Dendritic cell treated with granulocyte-macrophage colony-stimulating factor and Interleukin-4, amounts not matched to agents 40 ng/mL and 50 ng/mL, for 4 days (primary cell): ENCODE results near the gene MYOG.

Experiments
- H3K27ac Mint-ChIP-seq: one replicate; pipeline ENCODE4 v1.8.0; 2022; ENCODE audit warnings: mild to moderate bottlenecking, mixed read lengths
- H3K27me3 Mint-ChIP-seq: one replicate; pipeline ENCODE4 v1.8.0; 2022; ENCODE audit warnings: mild to moderate bottlenecking, mixed read lengths
- H3K36me3 Mint-ChIP-seq: one replicate; pipeline ENCODE4 v1.8.0; 2022; ENCODE audit warnings: low read depth, mixed read lengths
- H3K4me1 Mint-ChIP-seq: one replicate; pipeline ENCODE4 v1.8.0; 2022; ENCODE audit warnings: low read depth, mixed read lengths
- H3K4me3 Mint-ChIP-seq: one replicate; pipeline ENCODE4 v1.8.0; 2022; ENCODE audit warnings: mild to moderate bottlenecking, moderate library complexity, mixed read lengths
- H3K9me3 Mint-ChIP-seq: one replicate; pipeline ENCODE4 v1.8.0; 2022; ENCODE audit warnings: mixed read lengths
- intact Hi-C: fragments of 100-400 bp; cut with micrococcal nuclease; formaldehyde crosslinking; loops from one replicate; pipeline ENCODE4 v1.15.0; 2022

The MYOG gene

DNA sequence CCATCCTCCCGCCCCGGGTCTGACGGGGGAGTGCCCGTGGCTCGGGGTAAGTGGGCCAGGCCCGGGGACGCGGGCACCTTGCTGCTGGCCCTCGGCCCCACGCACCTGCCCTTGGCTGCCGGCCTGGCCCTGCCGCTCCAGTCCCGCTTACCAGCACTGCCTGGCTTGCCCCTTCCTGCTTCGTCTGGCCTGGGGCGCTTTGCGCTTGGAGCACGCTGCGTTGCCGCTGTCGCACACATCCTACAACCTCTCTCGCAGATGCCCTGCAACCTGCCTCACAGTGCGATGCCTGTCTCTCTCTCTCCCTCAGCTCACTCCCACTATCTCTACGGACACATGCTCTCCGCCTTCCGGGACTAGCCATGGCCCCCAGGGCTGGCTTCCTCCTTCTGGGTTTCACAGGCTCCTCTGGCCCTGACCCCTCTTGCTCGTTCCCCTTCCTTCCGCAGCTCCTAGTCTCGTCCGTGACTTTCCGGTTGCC lies 9.7 kb downstream of the MYOG start:
- Mint-ChIP-seq H3K4me1 (peaks cover 42% of the 10 kb centered on the region), H3K9me3 (no peaks in the 10 kb centered on the region), H3K27me3 (peaks cover 7% of the 10 kb centered on the region), H3K36me3 (peaks cover 7% of the 10 kb centered on the region), H3K27ac (peak overlapping the region; percentile 52), H3K4me3 (peak overlapping the region; percentile 69)
- intact Hi-C loops: no loop called here

DNA sequence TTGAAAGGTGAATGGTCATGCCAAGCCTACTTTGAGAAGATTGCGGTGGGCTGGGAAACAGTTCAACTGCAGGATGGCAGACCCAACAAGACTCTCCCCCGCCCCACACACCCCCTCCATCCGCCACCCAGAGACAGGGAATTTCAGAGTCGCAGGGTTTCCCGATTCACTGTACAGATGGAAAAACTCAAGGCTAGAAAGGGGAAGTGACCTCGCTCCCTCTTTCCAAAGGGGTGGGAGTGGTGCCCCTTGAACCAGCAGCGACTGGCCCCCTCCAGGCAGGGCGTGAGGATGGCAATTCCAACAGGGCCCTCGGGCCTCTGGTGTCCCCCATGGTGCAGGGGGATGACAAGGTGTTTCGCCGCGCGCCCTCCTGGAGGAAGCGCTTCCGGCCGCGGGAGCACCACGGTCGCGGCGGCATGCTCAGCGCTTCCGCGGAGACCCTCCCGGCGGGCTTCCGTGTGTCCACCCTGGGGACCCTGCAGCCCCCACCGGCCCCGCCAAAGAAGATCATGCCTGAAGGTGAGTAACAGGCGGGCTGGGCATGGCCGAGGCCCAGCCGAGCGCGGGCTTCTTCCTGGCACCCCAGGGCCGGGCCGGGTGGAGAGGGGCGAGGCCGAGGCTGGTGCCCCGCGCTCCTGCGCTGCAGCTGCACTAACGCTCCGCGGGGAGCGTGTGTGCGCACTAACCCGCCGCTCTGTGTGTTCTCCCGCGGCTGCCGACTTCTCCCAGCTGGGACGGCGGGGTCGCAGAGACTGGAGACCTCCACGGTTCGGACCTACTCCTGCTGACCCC lies 10.4 kb downstream of the MYOG start:
- Mint-ChIP-seq H3K36me3 (peaks cover 7% of the 10 kb centered on the region), H3K4me1 (peaks cover 42% of the 10 kb centered on the region), H3K27me3 (peaks cover 7% of the 10 kb centered on the region), H3K27ac (peak overlapping the region; percentile 52), H3K4me3 (peak overlapping the region; percentile 69), H3K9me3 (no peaks in the 10 kb centered on the region)
- intact Hi-C loops: loop anchor here (2.0 kb wide), 1 partner anchor 17 kb away; no protein-coding TSS in a partner anchor

- no peak overlapping the region for H3K27ac Mint-ChIP-seq
- no peaks in the 10 kb centered on the region for H3K9me3 Mint-ChIP-seq
- H3K27me3 Mint-ChIP-seq: peaks cover 7% of the 10 kb centered on the region
- intact Hi-C loops: loop anchor here (2.0 kb wide), 1 partner anchor 16 kb away; no protein-coding TSS in a partner anchor
- H3K36me3 Mint-ChIP-seq: peaks cover 7% of the 10 kb centered on the region
- H3K4me3 Mint-ChIP-seq: no peak overlapping the region
- H3K4me1 Mint-ChIP-seq: peaks cover 48% of the 10 kb centered on the region
Observed at GRCh38 chr1:203074610-203075009, 11.2 kb downstream of the MYOG start.

DNA sequence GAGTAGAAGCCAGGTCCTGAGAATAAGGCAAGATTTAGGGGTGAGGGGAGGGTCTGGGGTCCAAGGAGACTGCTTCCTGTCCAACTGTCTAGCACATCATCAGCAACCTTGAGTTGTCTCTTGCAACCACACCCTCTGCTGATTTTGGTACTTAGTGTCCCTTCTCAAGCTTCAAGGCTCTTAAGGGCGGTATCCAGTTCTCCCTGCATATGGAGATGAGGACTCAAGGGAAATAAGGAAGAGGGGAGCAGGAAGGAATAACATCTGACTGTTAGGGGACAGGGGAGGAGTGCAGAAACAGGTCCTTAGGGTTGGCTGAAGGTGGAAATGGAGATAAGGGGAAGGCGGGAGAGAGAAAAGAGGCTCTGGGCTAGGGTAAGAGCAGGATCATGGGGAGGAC lies 12.3 kb downstream of the MYOG start:
- Mint-ChIP-seq H3K4me1 (peaks cover 54% of the 10 kb centered on the region), H3K27ac (no peak overlapping the region), H3K36me3 (peaks cover 7% of the 10 kb centered on the region), H3K9me3 (no peaks in the 10 kb centered on the region), H3K4me3 (no peak overlapping the region), H3K27me3 (peaks cover 7% of the 10 kb centered on the region)
- intact Hi-C loops: no loop called here

- Mint-ChIP-seq H3K9me3 (no peaks in the 10 kb centered on the region), H3K4me1 (peaks cover 55% of the 10 kb centered on the region), H3K27ac (no peak overlapping the region), H3K4me3 (no peak overlapping the region), H3K36me3 (peaks cover 7% of the 10 kb centered on the region), H3K27me3 (peaks cover 7% of the 10 kb centered on the region)
- intact Hi-C loops: no loop called here
Observed at GRCh38 chr1:203072911-203073310, 12.9 kb downstream of the MYOG start.

- intact Hi-C loops: no loop called here
- Mint-ChIP-seq H3K27me3 (peaks cover 12% of the 10 kb centered on the region), H3K27ac (no peak overlapping the region), H3K4me3 (no peak overlapping the region), H3K4me1 (peaks cover 63% of the 10 kb centered on the region), H3K36me3 (peaks cover 7% of the 10 kb centered on the region), H3K9me3 (no peaks in the 10 kb centered on the region)
Observed at GRCh38 chr1:203072002-203072602, 13.7 kb downstream of the MYOG start.

DNA sequence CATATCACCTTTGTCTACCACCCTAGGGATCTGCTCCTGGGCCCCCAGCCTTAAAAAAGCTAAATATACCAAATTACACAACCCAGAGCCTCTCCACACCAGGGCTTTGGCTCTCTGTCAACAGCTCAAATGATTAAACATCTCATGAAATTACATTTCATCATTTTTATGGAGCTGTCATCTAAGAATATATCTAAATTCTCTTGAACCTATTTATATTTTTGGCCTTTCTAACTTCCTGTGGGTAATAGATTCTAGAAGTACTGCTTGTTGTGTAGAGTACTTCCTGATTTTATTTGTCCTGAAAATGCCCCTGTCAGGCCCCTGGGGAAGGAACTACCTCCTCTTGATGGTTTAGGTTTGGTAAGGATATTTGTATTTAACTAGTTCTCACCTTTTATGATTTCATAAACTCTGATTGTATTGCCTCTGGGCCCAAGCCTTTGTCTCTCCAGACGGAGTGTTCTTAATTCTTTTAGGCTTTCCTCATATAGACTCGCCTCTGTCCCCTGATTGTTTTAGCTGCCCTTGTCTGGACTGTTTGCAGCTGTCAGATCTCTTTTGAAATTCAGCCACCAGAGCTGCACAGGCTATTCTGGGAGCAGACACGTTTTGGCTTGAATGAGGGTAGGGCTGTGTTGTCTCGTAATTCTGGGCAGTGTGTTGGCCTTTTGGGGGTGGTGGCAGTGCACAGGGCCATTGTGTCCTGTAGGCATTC lies 16.6 kb downstream of the MYOG start:
- Mint-ChIP-seq H3K4me1 (peaks cover 53% of the 10 kb centered on the region), H3K27me3 (peaks cover 16% of the 10 kb centered on the region), H3K4me3 (no peak overlapping the region), H3K27ac (peak overlapping the region; percentile 63), H3K9me3 (no peaks in the 10 kb centered on the region), H3K36me3 (peaks cover 7% of the 10 kb centered on the region)
- intact Hi-C loops: no loop called here

DNA sequence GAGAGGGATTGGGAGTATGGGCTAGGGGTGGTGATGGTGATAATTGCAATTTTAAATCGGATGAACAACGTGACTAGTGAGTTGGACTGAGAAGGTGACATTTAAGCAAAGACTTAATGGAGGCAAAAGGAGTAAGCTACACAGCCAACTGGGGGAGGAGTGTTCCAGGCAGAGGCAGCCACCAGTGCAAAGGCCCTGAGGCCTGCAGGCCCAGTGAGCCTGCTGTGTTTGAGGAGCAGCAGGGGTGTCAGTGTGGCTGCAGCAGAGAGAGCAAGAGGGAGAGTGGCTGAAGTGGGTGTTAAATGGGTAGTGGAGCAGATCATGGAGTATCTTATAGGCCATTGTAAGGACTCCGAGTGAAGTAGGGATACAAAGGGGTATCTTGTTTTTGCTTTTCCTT lies 18.8 kb downstream of the MYOG start:
- Mint-ChIP-seq H3K9me3 (no peaks in the 10 kb centered on the region), H3K27me3 (peaks cover 11% of the 10 kb centered on the region), H3K4me3 (no peak overlapping the region), H3K36me3 (peaks cover 1% of the 10 kb centered on the region), H3K27ac (no peak overlapping the region), H3K4me1 (peaks cover 53% of the 10 kb centered on the region)
- intact Hi-C loops: no loop called here

DNA sequence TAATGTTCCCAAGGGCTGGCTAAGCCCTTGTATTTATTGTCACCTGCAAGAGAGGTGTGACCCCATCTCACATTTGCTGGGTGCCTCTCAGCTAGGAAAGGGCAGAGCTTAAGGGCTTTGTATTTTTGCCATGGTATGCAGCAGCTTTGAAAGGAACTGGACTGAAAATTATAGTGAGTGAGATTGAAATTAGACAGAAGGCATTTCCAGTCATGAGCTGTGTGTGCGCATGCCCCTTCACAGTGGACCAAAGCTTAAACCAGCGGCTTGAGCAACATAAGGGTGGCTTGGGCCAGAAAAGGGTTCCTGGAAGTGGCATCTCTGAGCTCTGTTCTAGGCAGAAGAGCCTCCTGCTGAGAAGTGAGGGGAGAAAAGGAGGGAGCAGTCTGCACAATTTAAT lies 19.8 kb downstream of the MYOG start:
- Mint-ChIP-seq H3K27ac (no peak overlapping the region), H3K4me1 (peaks cover 60% of the 10 kb centered on the region), H3K9me3 (no peaks in the 10 kb centered on the region), H3K4me3 (no peak overlapping the region), H3K36me3 (no peaks in the 10 kb centered on the region), H3K27me3 (peaks cover 11% of the 10 kb centered on the region)
- intact Hi-C loops: no loop called here

DNA sequence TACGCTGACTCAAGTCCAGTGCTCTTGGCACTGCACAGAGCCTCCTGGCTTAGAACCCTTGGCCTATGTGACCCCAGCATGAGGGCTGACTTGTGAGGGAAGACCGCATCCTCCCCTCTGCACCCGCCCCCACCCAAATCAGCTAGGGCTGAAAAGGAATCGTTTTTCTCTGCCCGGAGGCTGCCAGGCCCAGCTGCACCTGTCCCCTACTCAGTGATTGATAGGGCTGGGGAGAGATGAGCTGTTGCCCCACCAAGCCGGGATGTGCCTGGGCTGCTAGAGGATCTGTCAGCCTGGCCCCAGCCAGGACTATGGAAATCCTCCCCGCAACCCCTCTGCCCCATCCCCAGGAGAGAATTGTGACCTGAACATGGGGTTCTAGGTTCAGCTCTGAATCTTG lies 20.6 kb downstream of the MYOG start:
- Mint-ChIP-seq H3K27ac (no peak overlapping the region), H3K4me3 (no peak overlapping the region), H3K4me1 (peaks cover 67% of the 10 kb centered on the region), H3K9me3 (no peaks in the 10 kb centered on the region), H3K36me3 (no peaks in the 10 kb centered on the region), H3K27me3 (peaks cover 11% of the 10 kb centered on the region)
- intact Hi-C loops: no loop called here

- no peaks in the 10 kb centered on the region for H3K9me3 Mint-ChIP-seq
Observed at GRCh38 chr1:203063287-203063686, 22.5 kb downstream of the MYOG start.

DNA sequence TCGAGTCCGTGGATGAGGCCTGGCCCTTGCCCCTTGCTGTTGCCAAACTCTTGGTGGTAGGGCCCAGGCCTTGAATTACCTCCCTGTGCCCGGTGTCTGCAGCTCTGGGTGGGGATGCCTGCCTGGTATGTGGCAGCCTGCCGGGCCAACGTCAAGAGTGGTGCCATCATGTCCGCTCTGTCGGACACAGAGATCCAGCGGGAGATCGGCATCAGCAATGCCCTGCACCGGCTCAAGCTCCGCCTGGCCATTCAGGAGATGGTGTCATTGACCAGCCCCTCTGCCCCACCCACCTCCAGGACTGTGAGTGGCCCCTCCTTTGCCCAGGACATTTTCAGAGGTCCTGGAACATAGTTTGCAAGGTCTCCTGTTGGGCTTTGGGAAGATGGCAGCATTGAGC lies 25.7 kb downstream of the MYOG start:
- Mint-ChIP-seq H3K4me3 (no peak overlapping the region), H3K27me3 (no peaks in the 10 kb centered on the region), H3K36me3 (no peaks in the 10 kb centered on the region), H3K4me1 (peaks cover 78% of the 10 kb centered on the region), H3K27ac (no peak overlapping the region), H3K9me3 (no peaks in the 10 kb centered on the region)
- intact Hi-C loops: no loop called here

More at GRCh38 chr1:203063287-203063686, 22.5 kb downstream of the MYOG start:
- no peak overlapping the region for H3K27ac Mint-ChIP-seq
- H3K36me3 Mint-ChIP-seq: no peaks in the 10 kb centered on the region
- intact Hi-C loops: no loop called here
- H3K4me3 Mint-ChIP-seq: no peak overlapping the region
- peaks cover 67% of the 10 kb centered on the region for H3K4me1 Mint-ChIP-seq
- peaks cover 11% of the 10 kb centered on the region for H3K27me3 Mint-ChIP-seq

GRCh38 chr1:203059485-203059884 lies 26.3 kb downstream of the MYOG start:
- intact Hi-C loops: loop anchor here (2.0 kb wide), 1 partner anchor 15 kb away; no protein-coding TSS in a partner anchor
- H3K27ac Mint-ChIP-seq: peak overlapping the region; percentile 21
- H3K4me3 Mint-ChIP-seq: no peak overlapping the region
- peaks cover 82% of the 10 kb centered on the region for H3K4me1 Mint-ChIP-seq
- H3K9me3 Mint-ChIP-seq: no peaks in the 10 kb centered on the region
- no peaks in the 10 kb centered on the region for H3K27me3 Mint-ChIP-seq
- no peaks in the 10 kb centered on the region for H3K36me3 Mint-ChIP-seq

GRCh38 chr1:203058676-203058935 lies 27.2 kb downstream of the MYOG start:
- no peaks in the 10 kb centered on the region for H3K9me3 Mint-ChIP-seq
- peak overlapping the region; percentile 21 for H3K27ac Mint-ChIP-seq
- H3K4me1 Mint-ChIP-seq: peaks cover 79% of the 10 kb centered on the region
- no peak overlapping the region for H3K4me3 Mint-ChIP-seq
- H3K36me3 Mint-ChIP-seq: no peaks in the 10 kb centered on the region
- no peaks in the 10 kb centered on the region for H3K27me3 Mint-ChIP-seq
- intact Hi-C loops: loop anchor here (2.0 kb wide), 1 partner anchor 16 kb away; no protein-coding TSS in a partner anchor
